Colon (tissue), 2 donors: ENCODE measurements around the gene NRXN3.

Source experiments
- FAIRE-seq: peaks from 2 replicates; lab custom pipeline; 2012; peaks lifted over from hg19 to GRCh38; lab: Jason Lieb, UNC
- donor health status: control.
- donor health status: control.

The NRXN3 gene

GRCh38 chr14:78644824-78645559, 474.8 kb downstream of the NRXN3 start:
- no peak for FAIRE-seq

- no peak for FAIRE-seq
Measured at GRCh38 chr14:78652727-78653126, 482.6 kb downstream of the NRXN3 start.

GRCh38 chr14:78653173-78653572, 483.0 kb downstream of the NRXN3 start:
- no peak for FAIRE-seq

GRCh38 chr14:78657451-78657850, 487.3 kb downstream of the NRXN3 start:
- FAIRE-seq = no peak

GRCh38 chr14:78664841-78665240, 494.7 kb downstream of the NRXN3 start:
- FAIRE-seq = no peak

GRCh38 chr14:78666336-78667056, 496.3 kb downstream of the NRXN3 start:
- no peak for FAIRE-seq

GRCh38 chr14:78667141-78667540, 497.0 kb downstream of the NRXN3 start:
- no peak for FAIRE-seq

- FAIRE-seq = no peak
Measured at GRCh38 chr14:78673845-78674244, 503.7 kb downstream of the NRXN3 start.

GRCh38 chr14:78674820-78675219, 504.6 kb downstream of the NRXN3 start:
- FAIRE-seq = no peak

GRCh38 chr14:78683206-78683605, 513.0 kb downstream of the NRXN3 start:
- FAIRE-seq = no peak

- FAIRE-seq = no peak
Measured at GRCh38 chr14:78683981-78684380, 513.8 kb downstream of the NRXN3 start.

GRCh38 chr14:78688503-78688902, 518.3 kb downstream of the NRXN3 start:
- no peak for FAIRE-seq

- FAIRE-seq = no peak
Measured at GRCh38 chr14:78690836-78691235, 520.7 kb downstream of the NRXN3 start.

GRCh38 chr14:78697341-78697740, 527.2 kb downstream of the NRXN3 start:
- FAIRE-seq = peak; percentile 75

GRCh38 chr14:78698991-78699390, 528.8 kb downstream of the NRXN3 start:
- no peak for FAIRE-seq

- no peak for FAIRE-seq
Measured at GRCh38 chr14:78700236-78700635, 530.1 kb downstream of the NRXN3 start.

- FAIRE-seq = no peak
Measured at GRCh38 chr14:78701246-78701645, 531.1 kb downstream of the NRXN3 start.

GRCh38 chr14:78704965-78705364, 534.8 kb downstream of the NRXN3 start:
- no peak for FAIRE-seq

GRCh38 chr14:78705989-78706388, 535.8 kb downstream of the NRXN3 start:
- FAIRE-seq = peak; percentile 43

GRCh38 chr14:78709795-78710557, 539.8 kb downstream of the NRXN3 start:
- FAIRE-seq = no peak

GRCh38 chr14:78710963-78711362, 540.8 kb downstream of the NRXN3 start:
- no peak for FAIRE-seq

GRCh38 chr14:78713716-78714115, 543.5 kb downstream of the NRXN3 start:
- FAIRE-seq = no peak

- FAIRE-seq = no peak
Measured at GRCh38 chr14:78714711-78715110, 544.5 kb downstream of the NRXN3 start.
